NCI-H345 (cell line): ENCODE results near the gene PDE9A.

Experiments
- DNase-seq: peaks from one replicate; lab custom pipeline; 2025; lab: John Stamatoyannopoulos, UW

PDE9A gene

DNA sequence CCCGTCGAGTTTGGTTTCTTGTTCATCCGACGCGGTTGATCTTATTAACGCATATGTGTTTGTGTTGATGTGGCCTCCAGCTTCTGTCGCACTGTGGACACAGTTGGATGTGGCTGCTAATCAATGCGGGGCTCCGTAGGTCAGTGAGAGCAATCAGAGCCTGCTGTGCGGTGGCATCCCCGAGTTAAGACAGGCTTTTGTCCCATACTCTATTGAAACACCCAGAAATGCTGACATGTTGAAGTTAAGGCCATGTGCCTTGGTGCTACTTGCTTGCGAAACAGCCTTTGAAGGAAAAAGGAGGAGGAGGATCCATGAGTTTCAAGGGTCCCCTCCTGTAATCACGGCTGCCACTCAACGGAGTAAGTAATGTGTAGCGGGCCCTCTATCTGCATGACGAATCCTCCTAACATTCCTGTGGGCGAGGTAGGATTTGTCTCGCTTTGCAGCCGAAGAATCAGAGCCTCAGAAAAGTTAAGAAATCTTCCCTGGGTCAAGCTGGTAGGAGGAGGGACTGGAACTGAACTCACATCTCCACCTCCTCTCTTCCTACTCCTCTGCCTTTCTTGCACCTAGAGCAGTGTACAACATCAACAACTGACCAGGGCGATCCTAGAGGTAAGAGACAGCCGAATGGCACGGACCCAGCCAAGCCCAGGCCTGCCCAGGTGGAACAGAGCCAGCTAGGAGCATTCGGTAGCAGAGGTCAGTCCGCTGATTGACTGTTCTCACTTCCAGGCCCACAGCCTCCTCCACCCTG, 19.5 kb downstream of the PDE9A start:
- DNase-seq, result no peak

- no peak for DNase-seq
Observed at GRCh38 chr21:42673633-42674328, 20.4 kb downstream of the PDE9A start.

GRCh38 chr21:42674351-42674940, 21.0 kb downstream of the PDE9A start:
- peak; percentile 59 for DNase-seq

- DNase-seq, result no peak
Observed at GRCh38 chr21:42675403-42675802, 22.0 kb downstream of the PDE9A start.

DNA sequence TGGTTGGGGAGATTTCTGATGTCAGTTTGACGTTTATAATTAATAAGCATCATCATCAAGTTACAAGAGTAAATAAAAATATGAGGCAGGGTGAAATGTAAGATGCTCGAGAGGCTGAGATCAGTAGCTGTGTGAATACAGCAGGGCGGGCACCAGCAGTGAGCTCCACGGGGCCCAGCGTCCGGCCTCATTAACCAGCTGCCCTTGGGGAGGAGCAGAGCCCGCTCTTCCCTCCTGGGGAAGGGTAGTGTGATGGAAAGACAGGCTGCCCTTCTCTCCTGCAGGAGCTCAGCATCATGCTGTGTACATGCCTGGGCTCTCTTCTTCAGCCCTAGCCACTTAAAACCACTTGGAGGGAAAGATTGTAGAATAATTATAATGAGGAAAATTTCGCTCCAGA, 23.4 kb downstream of the PDE9A start:
- no peak for DNase-seq

DNA sequence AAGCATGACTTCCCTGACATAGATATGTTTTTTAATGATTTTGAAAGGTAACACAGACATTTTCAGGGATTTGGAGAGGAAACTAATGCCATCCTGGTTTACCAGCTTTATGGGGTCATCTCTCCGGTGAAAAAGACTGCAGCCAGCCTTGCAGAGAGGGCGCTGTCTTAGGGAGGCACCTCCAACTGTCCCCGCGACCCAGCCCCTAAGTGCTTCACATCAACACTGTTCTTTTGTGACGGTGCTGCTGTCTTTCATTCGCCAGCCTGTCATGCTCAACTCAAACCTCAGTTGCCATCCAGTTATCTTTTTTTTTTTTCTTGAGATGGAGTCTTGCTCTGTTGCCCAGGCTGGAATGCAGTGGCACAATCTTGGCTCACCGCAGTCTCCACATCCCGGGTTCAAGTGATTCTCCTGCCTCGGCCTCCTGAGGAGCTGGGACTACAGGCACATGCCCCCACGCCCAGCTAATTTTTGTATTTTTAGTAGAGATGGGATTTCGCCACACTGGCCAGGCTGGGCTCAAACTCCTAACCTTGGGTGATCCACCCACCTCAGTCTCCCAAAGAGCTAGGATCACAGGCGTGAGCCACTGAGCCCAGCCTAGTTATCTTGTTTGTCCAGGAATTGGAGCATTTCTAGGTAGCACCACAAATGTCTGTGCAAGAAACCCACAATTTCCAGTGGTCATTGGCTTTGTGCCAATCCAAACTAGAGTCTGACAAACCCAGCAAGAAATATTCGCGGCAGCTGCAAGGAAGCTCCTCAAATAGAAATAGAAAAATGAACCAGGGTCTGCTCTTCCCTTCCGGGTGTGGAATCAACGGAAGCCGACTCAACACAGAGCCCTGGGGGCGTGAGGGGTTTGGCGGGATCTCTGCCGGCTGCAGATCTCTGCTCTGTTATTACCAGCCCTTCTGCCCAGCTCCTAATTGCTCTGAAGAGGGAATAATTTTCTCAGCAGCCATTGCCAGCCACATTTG, 24.2 kb downstream of the PDE9A start:
- DNase-seq, result peak; percentile 30

GRCh38 chr21:42678618-42679295, 25.3 kb downstream of the PDE9A start:
- no peak for DNase-seq

DNA sequence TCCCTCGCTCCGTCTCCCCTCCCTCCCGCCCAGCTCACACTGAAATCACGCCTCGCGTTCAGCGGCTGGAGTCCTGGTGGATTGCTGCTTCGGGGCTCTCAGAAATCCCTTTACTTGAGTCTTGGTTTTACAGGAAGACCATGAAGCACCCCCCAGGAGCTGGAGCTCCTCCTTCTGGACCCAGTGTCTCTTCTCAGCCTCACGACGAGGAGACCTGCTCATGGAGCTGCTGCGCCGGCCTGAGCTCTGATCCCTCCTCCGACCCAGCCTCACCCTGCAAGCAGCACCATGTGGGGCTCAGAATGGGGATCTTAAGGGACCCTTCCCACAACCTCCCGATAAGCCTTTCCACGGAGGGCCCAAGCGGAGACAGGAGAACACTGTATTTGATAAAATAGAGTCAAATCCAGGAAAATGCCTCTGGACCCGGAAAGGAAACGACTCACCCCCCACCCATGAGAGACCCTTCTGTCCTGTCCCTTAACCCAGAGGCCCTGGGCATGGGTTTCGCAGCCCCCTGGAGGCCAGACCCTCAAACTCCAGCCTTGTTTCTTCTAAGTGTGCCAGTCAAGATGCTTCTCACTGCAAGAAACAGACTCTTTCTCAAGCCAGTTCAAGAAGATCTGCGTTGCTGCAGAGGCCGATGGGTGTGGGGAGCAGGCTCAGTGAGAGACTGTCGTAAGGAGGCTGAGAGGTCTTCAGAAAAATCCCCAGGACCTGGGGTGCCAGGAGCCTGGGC, 26.1 kb downstream of the PDE9A start:
- DNase-seq, result no peak

GRCh38 chr21:42680058-42680330, 26.6 kb downstream of the PDE9A start:
- no peak for DNase-seq

GRCh38 chr21:42680429-42680828, 27.0 kb downstream of the PDE9A start:
- DNase-seq, result no peak

GRCh38 chr21:42681296-42682206, 28.1 kb downstream of the PDE9A start:
- no peak for DNase-seq

DNA sequence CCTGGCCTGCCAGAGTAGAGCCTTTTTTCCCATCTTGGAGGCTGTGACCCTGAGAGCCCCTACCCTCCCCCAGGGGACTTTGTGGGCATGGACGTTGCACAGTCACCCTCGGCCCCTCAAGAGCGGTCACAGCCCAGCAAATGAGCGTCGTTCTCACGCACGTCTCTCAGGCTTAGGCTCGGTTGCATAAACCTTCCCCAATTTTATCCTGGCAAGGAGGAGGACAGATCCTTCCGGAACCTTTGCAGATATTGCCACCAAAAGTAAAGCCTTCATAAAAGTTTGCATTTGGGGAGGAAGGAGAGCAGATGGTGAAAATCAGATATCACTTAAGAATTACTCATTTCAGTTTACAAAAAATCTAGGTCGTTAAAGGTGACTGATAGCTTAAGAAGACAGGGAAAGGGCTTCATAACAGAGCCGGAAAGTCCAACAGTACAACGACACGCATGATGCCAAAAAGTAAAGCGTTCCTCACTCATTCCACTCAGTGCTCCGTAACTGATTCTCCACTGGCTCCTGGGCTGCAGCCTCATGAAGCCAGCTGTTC, 29.3 kb downstream of the PDE9A start:
- no peak for DNase-seq

DNA sequence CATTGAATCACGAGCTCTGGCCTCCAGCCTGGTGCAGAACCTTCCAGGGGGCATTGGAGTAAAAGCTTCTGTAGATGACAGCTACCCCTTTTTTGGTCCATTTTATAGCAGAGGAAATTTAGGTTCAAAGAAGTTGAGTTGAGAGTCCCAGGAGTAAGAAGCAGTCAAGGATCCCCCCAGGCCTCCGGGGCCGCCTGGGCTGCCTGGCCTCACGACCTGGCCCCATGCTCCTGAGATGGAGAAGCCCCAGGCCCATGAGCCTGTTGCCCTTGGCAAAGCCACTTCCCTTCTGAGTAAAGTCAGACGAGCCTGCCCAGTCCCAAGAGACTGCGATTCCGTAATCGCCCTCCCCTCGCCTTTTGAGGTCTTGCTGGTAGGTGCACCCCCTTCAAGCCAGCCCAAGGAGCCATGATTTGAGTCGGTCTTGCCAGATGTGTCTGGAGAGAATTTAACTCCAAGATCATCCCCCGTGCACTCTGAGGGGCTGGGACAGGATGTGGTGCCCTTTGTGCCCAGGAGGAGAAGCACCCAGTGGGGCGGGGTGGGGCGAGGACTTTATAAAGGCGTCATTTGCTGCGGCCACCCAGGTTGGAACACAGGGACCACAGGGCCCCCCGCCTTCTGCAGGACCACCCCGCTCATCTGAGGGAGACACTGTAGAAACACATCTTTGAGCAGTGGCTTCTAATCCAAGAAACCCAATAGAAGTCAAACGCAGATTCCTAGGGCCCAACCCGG, 30.1 kb downstream of the PDE9A start:
- DNase-seq, result no peak

- DNase-seq, result peak; percentile 21
Observed at GRCh38 chr21:42684109-42684916, 30.9 kb downstream of the PDE9A start.

DNA sequence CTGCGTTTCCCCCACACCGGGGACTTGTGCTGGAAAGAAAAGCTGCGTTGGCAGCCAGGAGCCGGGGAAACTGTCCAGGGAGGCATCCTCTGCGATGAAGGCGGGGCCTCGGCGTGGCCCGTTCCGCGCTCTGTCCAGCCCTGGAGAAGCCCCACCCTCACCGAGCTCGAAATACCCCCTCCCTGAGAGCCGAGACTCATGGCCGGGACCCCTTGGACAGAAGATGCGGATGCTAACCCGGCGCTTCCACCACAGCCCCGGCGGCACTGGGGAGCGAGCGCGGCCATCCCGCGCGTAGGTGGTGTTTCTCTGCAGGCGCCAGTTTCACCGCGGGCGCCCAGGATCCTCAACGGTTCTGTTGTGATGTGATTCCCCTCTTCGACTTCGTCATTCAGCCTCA, 31.6 kb downstream of the PDE9A start:
- no peak for DNase-seq

DNA sequence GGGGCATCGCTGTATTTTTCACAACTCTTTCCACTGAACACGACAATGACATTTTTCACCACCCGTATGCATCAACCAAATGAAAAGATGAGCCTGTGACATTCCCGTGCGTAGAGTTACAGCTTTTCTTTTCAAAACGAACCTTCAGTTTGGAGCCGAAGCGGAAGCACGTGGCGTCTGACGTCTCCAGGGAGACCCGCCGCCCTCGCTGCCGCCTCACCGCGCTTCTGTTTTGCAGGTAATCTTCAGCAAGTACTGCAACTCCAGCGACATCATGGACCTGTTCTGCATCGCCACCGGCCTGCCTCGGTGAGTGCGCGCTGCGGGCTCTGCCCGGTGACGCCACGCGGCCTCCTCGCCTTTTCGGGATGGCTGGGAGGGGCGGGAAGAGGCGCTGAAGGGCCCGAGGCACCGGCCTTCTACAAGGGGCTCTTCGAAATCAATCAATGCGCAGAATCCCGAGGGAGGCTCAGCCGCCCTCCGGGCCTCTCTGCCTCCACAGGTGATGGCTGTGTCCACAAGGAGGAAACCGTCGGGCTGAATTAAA, 32.6 kb downstream of the PDE9A start:
- no peak for DNase-seq

GRCh38 chr21:42687796-42688195, 34.4 kb downstream of the PDE9A start:
- no peak for DNase-seq
